HL-60 (cell line): Measurements from ENCODE around the gene CSTF2.

Experiments
- CTCF ChIP-seq: IDR thresholded peaks from one replicate; pipeline ENCODE4 v1.5.1; 2011; ENCODE audit warnings: low read length, control low read depth, inconsistent platforms; ENCODE audit not compliant: insufficient read depth
- POLR2AphosphoS5 ChIP-seq: IDR thresholded peaks from 2 replicates; pipeline ENCODE4 v1.6.1; 2012; ENCODE audit warnings: low read depth
- TF ChIP-seq, protein P1 (sequence below): IDR thresholded peaks from 2 replicates; pipeline ENCODE4 v1.6.1; 2012; ENCODE audit warnings: low read depth; ENCODE audit not compliant: insufficient replicate concordance

DNA sequence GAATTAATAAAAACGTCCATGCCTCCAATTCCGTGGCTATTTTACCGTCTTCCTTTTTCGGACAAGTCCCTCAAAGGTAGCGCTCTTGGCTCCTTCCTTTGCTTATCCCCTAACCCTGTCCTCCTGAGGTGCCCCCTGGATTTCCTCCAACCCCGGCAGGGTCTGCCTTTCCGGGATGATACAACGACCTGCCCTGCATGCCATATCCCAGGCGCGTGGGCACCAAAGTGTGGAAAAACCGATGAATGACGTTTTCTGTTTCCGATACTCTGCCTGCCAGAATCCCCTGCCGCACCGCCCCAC is 706 bp upstream of the CSTF2 start:
- TF ChIP-seq CTCF: no peak
- TF ChIP-seq POLR2AphosphoS5: no peak
- TF ChIP-seq, protein P1, sequence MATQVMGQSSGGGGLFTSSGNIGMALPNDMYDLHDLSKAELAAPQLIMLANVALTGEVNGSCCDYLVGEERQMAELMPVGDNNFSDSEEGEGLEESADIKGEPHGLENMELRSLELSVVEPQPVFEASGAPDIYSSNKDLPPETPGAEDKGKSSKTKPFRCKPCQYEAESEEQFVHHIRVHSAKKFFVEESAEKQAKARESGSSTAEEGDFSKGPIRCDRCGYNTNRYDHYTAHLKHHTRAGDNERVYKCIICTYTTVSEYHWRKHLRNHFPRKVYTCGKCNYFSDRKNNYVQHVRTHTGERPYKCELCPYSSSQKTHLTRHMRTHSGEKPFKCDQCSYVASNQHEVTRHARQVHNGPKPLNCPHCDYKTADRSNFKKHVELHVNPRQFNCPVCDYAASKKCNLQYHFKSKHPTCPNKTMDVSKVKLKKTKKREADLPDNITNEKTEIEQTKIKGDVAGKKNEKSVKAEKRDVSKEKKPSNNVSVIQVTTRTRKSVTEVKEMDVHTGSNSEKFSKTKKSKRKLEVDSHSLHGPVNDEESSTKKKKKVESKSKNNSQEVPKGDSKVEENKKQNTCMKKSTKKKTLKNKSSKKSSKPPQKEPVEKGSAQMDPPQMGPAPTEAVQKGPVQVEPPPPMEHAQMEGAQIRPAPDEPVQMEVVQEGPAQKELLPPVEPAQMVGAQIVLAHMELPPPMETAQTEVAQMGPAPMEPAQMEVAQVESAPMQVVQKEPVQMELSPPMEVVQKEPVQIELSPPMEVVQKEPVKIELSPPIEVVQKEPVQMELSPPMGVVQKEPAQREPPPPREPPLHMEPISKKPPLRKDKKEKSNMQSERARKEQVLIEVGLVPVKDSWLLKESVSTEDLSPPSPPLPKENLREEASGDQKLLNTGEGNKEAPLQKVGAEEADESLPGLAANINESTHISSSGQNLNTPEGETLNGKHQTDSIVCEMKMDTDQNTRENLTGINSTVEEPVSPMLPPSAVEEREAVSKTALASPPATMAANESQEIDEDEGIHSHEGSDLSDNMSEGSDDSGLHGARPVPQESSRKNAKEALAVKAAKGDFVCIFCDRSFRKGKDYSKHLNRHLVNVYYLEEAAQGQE: no peak
